NK-92 (cell line): ENCODE results near the gene CCDC85B.

Source experiments
- DNase-seq: peaks from one replicate; lab custom pipeline; 2025; ENCODE audit not compliant: unreplicated experiment; lab: John Stamatoyannopoulos, UW

CCDC85B gene

DNA sequence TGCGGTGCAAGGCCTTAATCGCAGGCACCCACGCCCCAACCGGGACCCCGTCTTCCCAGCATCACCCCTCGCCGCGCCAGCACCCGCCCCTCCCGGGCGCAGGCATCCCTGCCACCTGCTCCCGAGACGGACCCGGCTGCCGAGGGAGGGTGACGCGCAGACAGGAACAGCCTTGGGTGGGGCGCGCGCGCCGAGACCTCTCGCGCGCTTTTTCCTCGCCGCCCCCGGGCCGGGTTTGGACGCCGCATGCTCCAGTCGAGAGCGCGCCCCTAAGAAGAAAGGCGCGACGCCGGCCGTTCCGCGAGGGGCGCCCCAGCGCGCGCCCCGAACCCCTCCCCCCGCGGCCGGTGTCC, 33.0 kb upstream of the CCDC85B start:
- DNase-seq, result no peak

GRCh38 chr11:65857853-65858680, 32.4 kb upstream of the CCDC85B start, which contains the start of gene CFL1:
CFL1 (minus strand) TSS chr11:65858180; CDS start chr11:65858099, 81 bp downstream.
- peak; percentile 77 for DNase-seq

GRCh38 chr11:65858681-65859087, 31.8 kb upstream of the CCDC85B start:
- no peak for DNase-seq

DNA sequence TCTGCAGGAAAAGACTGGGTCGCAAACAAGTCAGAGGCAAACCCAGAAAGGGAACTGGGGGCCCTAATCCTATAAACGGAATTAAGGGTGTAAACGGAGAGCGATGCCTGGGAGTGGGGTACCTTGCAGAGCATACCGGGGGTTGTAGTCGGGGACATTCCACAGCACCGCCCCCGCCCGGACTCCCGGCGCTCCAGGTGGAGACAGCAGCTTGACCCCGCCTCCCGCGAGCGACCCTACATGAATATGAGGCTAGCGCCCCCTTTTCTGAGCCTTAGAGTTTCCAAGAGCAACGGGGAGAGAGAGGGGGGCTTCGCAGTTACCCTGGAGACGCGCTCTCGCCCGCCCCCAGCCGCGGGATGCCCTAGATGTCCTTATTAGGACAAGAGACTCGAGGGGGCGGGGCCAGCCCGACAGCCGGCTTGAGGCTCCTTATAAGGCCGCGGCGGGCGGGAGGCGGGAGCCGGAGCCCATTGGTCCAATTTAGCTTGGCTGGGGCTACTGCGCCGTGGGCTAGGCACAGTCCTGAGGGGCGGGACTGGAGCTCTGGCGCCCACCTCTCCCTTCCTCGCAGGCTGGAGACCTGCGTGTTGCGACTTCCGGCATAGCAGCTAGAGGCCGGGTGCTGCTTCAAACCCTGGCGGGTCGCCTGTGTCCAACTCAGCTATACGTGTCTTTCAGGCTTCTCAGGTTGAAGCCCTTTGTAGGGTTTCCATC, 31.2 kb upstream of the CCDC85B start:
- DNase-seq, result peak; percentile 86

- DNase-seq, result no peak
These were observed 30.6 kb upstream of the CCDC85B start for GRCh38 chr11:65859812-65860277.

- peak; percentile 68 for DNase-seq
These were observed 30.0 kb upstream of the CCDC85B start, which contains the start of gene MUS81 for GRCh38 chr11:65860278-65861164. MUS81 (plus strand) TSS chr11:65860433; CDS start chr11:65860754, 321 bp downstream.

DNA sequence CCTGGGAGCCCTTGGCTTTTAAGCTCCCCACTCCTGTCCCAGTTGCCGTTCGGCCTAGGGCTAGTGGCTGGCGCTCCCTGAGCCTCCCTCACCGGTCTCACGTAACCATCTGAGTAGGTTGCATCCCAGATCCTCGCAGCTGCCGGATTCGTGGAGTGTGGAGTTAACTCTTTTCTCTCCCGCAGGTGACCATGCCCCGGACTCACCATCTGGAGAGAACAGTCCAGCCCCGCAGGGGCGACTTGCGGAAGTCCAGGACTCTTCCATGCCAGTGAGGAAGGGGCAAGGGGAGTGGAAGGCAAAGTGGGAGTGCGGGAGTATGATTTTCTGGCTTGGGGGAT, 29.3 kb upstream of the CCDC85B start:
- DNase-seq, result no peak

- DNase-seq, result no peak
These were observed 28.8 kb upstream of the CCDC85B start for GRCh38 chr11:65861533-65862183.

DNA sequence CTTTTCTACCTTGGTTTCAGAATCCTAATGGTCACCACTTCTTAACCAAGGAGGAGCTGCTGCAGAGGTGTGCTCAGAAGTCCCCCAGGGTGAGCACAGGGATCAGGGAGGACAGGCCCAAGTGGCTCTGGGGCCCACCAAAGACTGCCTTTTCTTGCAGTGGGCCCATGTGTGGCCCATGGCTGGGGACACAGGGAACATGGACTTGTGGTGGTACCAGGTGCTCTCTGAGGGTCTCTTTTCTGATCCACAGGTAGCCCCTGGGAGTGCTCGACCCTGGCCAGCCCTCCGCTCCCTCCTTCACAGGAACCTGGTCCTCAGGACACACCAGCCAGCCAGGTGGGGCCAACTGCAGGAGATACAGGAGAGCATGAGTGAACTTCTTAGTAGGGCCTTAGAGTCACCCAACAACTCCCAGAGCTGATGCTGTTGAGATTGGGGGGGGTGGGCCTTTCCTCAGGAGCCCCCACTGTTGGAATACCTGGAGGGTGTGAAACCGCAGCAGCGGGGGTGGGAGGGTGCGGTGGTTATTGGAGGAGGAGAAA, 28.2 kb upstream of the CCDC85B start:
- no peak for DNase-seq

- DNase-seq, result no peak
These were observed 27.3 kb upstream of the CCDC85B start for GRCh38 chr11:65862941-65863888.

- DNase-seq, result no peak
These were observed 26.4 kb upstream of the CCDC85B start for GRCh38 chr11:65863889-65864705.

DNA sequence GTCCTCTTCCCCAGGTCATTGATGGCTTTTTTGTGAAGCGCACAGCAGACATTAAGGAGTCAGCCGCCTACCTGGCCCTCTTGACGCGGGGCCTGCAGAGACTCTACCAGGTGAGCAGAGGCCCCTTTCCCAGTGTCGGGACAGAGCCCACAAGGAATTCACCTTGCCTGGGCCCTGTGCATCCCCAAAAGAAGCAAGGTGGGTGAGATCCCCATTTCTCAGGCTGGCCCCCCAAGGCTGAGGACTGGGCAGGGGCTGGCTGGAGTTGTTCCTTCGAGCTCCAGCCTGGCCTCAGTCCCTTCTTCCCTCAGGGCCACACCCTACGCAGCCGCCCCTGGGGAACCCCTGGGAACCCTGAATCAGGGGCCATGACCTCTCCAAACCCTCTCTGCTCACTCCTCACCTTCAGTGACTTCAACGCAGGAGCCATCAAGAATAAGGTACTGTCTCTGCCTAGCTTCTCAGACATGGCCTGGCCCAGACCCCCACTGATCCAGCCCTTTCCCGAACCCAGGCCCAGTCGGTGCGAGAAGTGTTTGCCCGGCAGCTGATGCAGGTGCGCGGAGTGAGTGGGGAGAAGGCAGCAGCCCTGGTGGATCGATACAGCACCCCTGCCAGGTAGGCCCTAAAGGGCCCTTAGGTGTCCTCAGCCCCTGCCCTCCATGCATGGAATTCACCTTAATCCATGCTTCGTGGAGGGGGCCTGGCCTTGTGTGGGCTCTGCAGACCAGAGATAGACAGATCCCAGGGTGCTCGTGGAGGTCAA, 25.6 kb upstream of the CCDC85B start:
- no peak for DNase-seq

- DNase-seq, result no peak
These were observed 24.8 kb upstream of the CCDC85B start for GRCh38 chr11:65865550-65866172.

DNA sequence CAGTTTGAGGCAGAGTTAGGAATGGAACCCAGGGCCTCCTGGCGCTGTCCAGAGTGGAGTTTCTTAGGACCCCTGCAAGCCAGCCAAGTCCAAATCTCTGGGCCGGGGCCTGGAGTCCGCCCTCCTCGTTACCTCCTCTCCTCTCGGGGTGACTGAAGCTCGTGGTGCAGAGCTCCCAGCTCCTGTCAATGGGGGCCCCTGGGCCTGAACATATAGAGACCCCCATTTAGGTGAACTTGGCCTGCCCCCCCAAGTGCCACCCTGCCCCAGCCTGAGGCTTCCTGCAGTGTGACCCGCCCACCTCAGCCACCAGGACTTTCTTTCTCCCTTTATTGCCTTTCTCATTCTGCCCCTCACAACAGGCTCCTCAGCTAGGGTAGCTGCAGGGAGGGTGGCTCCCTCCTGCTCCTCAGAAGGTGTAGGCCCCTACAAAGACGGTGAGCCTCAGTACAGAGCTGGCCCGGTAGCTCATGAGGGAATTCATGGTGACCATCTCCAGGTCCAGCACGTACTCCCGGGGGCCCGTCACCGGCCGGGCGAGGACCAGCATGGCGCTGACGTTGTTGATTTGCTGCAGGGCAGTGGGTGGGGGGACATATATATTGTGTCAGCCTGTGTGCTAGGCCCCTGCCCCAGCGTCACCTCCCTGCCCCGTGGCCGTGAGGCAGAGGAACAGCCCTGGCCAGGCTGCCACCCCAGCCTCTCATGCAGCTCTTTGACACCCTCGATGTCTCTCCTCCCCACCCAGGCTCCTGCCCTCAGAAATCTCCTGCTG, 23.8 kb upstream of the CCDC85B start:
- no peak for DNase-seq

DNA sequence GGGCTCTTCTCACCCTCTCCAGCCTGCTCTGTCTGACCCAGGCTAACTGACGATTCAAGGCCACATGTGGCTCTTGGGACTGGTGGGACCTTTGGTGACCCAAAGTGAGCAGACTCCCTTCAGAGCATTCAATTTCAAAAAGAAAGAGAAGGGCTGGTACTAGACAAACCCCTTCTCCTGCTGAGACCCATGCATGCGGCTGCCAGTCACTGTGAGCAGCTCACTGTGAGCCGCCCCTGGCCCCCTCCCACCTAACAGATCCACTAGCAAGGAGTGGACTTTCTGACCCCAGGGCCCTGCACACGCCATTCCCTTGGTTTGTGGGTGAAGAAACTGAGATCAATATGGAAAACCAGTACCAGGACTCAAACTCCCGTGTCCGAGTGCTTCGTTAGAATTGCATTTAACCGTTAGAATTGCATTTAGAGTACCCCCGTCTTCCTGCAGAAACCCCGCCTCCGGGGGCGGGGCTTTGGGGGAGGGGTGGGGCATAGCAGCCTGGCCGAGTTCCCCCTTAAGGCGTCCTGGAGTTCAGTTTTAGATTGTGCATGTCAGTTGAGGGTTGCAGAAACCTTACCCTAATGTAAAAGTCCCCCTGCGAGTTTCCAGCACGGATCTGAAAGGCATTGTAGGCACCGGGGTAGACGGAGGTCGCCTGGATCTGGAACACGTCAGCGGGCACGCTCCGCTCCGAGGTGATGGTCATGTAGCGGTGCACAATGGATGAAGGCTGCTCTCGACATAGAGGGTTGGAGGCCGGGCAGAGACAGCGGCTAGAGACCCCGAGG, 23.0 kb upstream of the CCDC85B start:
- DNase-seq, result no peak
